ENCODE data around the gene ARL15.

The ARL15 gene

GRCh38 chr5:53917095-53917494 lies 393.3 kb downstream of the ARL15 start:
- H3K27ac ChIP-seq (replicated peaks): no peak overlapping the region
- DNase-seq (ENCODE audit: low read depth in 1 of 2, low spot score in 1 of 2): no peak
- TF ChIP-seq GABPA (IDR thresholded peaks at IDR 0.05; ENCODE audit: low read depth) (no peak), SPI1 (IDR thresholded peaks at IDR 0.05; ENCODE audit: borderline replicate concordance, low read depth) (no peak), POLR2AphosphoS5 (IDR thresholded peaks at IDR 0.05; ENCODE audit: low read depth) (no peak), REST (IDR thresholded peaks at IDR 0.05; ENCODE audit: insufficient replicate concordance, low read depth) (no peak), CTCF (IDR thresholded peaks at IDR 0.05; ENCODE audit: insufficient read depth, low read length) (no peak)
- no peak overlapping the region for H3K4me3 ChIP-seq (replicated peaks; ENCODE audit: insufficient read depth, low read length)
- H3K27me3 ChIP-seq (ENCODE audit: insufficient read depth, poor library complexity, severe bottlenecking): no peaks in the 10 kb centered on the region

GRCh38 chr5:53915120-53915519 lies 395.3 kb downstream of the ARL15 start:
- DNase-seq (ENCODE audit: low read depth in 1 of 2, low spot score in 1 of 2): no peak
- TF ChIP-seq GABPA (IDR thresholded peaks at IDR 0.05; ENCODE audit: low read depth) (no peak), CTCF (IDR thresholded peaks at IDR 0.05; ENCODE audit: insufficient read depth, low read length) (no peak), POLR2AphosphoS5 (IDR thresholded peaks at IDR 0.05; ENCODE audit: low read depth) (no peak), REST (IDR thresholded peaks at IDR 0.05; ENCODE audit: insufficient replicate concordance, low read depth) (no peak), SPI1 (IDR thresholded peaks at IDR 0.05; ENCODE audit: borderline replicate concordance, low read depth) (no peak)
- Histone ChIP-seq H3K27me3 (ENCODE audit: insufficient read depth, poor library complexity, severe bottlenecking) (no peaks in the 10 kb centered on the region), H3K4me3 (replicated peaks; ENCODE audit: insufficient read depth, low read length) (no peak overlapping the region), H3K27ac (replicated peaks) (no peak overlapping the region)

- no peak overlapping the region for H3K27ac ChIP-seq (replicated peaks)
- no peaks in the 10 kb centered on the region for H3K27me3 ChIP-seq (ENCODE audit: insufficient read depth, poor library complexity, severe bottlenecking)
- no peak overlapping the region for H3K4me3 ChIP-seq (replicated peaks; ENCODE audit: insufficient read depth, low read length)
- no peak for DNase-seq (ENCODE audit: low read depth in 1 of 2, low spot score in 1 of 2)
- no peak for TF ChIP-seq SPI1 (IDR thresholded peaks at IDR 0.05; ENCODE audit: borderline replicate concordance, low read depth)
- TF ChIP-seq GABPA (IDR thresholded peaks at IDR 0.05; ENCODE audit: low read depth): no peak
- TF ChIP-seq REST (IDR thresholded peaks at IDR 0.05; ENCODE audit: insufficient replicate concordance, low read depth): no peak
- TF ChIP-seq CTCF (IDR thresholded peaks at IDR 0.05; ENCODE audit: insufficient read depth, low read length): no peak
- TF ChIP-seq POLR2AphosphoS5 (IDR thresholded peaks at IDR 0.05; ENCODE audit: low read depth): no peak
Observed at GRCh38 chr5:53913941-53914340, 396.4 kb downstream of the ARL15 start.
